ENCODE data around the gene C3orf18.

GRCh38 chr3:50599115-50599715 lies 31.7 kb upstream of the C3orf18 start:
- no peak for TF ChIP-seq EZH2phosphoT487 (IDR thresholded peaks at IDR 0.05; ENCODE audit: low read depth, severe bottlenecking, unreplicated experiment)
- TF ChIP-seq, protein P1, sequence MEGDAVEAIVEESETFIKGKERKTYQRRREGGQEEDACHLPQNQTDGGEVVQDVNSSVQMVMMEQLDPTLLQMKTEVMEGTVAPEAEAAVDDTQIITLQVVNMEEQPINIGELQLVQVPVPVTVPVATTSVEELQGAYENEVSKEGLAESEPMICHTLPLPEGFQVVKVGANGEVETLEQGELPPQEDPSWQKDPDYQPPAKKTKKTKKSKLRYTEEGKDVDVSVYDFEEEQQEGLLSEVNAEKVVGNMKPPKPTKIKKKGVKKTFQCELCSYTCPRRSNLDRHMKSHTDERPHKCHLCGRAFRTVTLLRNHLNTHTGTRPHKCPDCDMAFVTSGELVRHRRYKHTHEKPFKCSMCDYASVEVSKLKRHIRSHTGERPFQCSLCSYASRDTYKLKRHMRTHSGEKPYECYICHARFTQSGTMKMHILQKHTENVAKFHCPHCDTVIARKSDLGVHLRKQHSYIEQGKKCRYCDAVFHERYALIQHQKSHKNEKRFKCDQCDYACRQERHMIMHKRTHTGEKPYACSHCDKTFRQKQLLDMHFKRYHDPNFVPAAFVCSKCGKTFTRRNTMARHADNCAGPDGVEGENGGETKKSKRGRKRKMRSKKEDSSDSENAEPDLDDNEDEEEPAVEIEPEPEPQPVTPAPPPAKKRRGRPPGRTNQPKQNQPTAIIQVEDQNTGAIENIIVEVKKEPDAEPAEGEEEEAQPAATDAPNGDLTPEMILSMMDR (IDR thresholded peaks at IDR 0.05; ENCODE audit: poor library complexity) = no peak
- TF ChIP-seq EZH2 (IDR thresholded peaks at IDR 0.05; ENCODE audit: borderline replicate concordance) = no peak
